HL-60 (cell line): ENCODE data around the gene HELLS.
"Not testable (repeated sequence)": the region's sequence is repeated elsewhere in the genome, so short reads cannot be mapped to it uniquely, and the experiment has no call there.

Experiments
- DNase-seq, 2 experiments: peaks; one replicate each; pipeline ENCODE4 v3.0.0-alpha.2; 2010 to 2020; ENCODE audit warnings: low read depth in 1 of 2, low spot score in 1 of 2
- H3K27ac ChIP-seq: fragments of 250-450 bp; sonication (Bioruptor Pico); replicated peaks from 2 replicates; pipeline ENCODE4 v1.5.1; 2020; ENCODE audit warnings: mild to moderate bottlenecking, moderate library complexity
- H3K27me3 ChIP-seq: fragments of 250-450 bp; sonication (Bioruptor Pico); 2 replicates; pipeline ENCODE4 v1.5.1; 2021; ENCODE audit warnings: mild to moderate bottlenecking, moderate library complexity; ENCODE audit not compliant: insufficient read depth, poor library complexity, severe bottlenecking
- H3K4me3 ChIP-seq: replicated peaks from 2 replicates; pipeline ENCODE4 v1.5.1; 2011; ENCODE audit warnings: mild to moderate bottlenecking, control low read depth, low read length; ENCODE audit not compliant: insufficient read depth
- GABPA ChIP-seq: IDR thresholded peaks from 2 replicates; pipeline ENCODE4 v1.6.1; 2012; ENCODE audit warnings: low read depth
- POLR2AphosphoS5 ChIP-seq: IDR thresholded peaks from 2 replicates; pipeline ENCODE4 v1.6.1; 2012; ENCODE audit warnings: low read depth
- SPI1 ChIP-seq: IDR thresholded peaks from 2 replicates; pipeline ENCODE4 v1.6.1; 2012; ENCODE audit warnings: low read depth, mild to moderate bottlenecking, borderline replicate concordance
- TF ChIP-seq, protein P1 (sequence below): IDR thresholded peaks from one replicate; pipeline ENCODE4 v1.5.1; 2011; ENCODE audit warnings: low read length, control low read depth, inconsistent platforms; ENCODE audit not compliant: insufficient read depth
- TF ChIP-seq, protein P2 (sequence below): IDR thresholded peaks from 2 replicates; pipeline ENCODE4 v1.6.1; 2012; ENCODE audit warnings: low read depth; ENCODE audit not compliant: insufficient replicate concordance

The HELLS gene

DNA sequence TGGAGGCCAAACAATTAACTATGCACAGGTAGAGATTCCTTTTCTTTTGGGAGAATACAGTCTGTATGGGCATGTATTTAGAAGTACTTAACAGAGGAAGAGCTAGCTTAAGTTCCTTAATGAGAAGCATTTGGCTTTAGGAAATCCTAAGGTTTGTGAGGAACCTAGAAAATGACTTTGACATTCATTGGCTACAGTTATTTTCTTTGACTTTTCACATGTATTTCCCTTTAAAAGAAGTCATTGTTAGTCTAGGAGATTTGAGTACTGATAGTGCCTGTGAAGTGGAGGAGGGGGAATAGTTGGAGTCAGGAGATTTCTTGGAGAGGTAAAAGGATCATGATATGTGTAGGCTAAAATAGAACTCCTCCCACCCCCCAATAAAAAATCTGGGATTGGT is 3.6 kb downstream of the HELLS start:
- no peak for DNase-seq
- H3K27me3 ChIP-seq, result no peaks in the 10 kb centered on the region
- H3K27ac ChIP-seq, result no peak overlapping the region
- TF ChIP-seq SPI1, result no peak
- TF ChIP-seq, protein P1, sequence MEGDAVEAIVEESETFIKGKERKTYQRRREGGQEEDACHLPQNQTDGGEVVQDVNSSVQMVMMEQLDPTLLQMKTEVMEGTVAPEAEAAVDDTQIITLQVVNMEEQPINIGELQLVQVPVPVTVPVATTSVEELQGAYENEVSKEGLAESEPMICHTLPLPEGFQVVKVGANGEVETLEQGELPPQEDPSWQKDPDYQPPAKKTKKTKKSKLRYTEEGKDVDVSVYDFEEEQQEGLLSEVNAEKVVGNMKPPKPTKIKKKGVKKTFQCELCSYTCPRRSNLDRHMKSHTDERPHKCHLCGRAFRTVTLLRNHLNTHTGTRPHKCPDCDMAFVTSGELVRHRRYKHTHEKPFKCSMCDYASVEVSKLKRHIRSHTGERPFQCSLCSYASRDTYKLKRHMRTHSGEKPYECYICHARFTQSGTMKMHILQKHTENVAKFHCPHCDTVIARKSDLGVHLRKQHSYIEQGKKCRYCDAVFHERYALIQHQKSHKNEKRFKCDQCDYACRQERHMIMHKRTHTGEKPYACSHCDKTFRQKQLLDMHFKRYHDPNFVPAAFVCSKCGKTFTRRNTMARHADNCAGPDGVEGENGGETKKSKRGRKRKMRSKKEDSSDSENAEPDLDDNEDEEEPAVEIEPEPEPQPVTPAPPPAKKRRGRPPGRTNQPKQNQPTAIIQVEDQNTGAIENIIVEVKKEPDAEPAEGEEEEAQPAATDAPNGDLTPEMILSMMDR, result no peak
- no peak for TF ChIP-seq POLR2AphosphoS5
- TF ChIP-seq GABPA, result no peak
- TF ChIP-seq, protein P2, sequence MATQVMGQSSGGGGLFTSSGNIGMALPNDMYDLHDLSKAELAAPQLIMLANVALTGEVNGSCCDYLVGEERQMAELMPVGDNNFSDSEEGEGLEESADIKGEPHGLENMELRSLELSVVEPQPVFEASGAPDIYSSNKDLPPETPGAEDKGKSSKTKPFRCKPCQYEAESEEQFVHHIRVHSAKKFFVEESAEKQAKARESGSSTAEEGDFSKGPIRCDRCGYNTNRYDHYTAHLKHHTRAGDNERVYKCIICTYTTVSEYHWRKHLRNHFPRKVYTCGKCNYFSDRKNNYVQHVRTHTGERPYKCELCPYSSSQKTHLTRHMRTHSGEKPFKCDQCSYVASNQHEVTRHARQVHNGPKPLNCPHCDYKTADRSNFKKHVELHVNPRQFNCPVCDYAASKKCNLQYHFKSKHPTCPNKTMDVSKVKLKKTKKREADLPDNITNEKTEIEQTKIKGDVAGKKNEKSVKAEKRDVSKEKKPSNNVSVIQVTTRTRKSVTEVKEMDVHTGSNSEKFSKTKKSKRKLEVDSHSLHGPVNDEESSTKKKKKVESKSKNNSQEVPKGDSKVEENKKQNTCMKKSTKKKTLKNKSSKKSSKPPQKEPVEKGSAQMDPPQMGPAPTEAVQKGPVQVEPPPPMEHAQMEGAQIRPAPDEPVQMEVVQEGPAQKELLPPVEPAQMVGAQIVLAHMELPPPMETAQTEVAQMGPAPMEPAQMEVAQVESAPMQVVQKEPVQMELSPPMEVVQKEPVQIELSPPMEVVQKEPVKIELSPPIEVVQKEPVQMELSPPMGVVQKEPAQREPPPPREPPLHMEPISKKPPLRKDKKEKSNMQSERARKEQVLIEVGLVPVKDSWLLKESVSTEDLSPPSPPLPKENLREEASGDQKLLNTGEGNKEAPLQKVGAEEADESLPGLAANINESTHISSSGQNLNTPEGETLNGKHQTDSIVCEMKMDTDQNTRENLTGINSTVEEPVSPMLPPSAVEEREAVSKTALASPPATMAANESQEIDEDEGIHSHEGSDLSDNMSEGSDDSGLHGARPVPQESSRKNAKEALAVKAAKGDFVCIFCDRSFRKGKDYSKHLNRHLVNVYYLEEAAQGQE, result no peak
- no peak overlapping the region for H3K4me3 ChIP-seq

DNA sequence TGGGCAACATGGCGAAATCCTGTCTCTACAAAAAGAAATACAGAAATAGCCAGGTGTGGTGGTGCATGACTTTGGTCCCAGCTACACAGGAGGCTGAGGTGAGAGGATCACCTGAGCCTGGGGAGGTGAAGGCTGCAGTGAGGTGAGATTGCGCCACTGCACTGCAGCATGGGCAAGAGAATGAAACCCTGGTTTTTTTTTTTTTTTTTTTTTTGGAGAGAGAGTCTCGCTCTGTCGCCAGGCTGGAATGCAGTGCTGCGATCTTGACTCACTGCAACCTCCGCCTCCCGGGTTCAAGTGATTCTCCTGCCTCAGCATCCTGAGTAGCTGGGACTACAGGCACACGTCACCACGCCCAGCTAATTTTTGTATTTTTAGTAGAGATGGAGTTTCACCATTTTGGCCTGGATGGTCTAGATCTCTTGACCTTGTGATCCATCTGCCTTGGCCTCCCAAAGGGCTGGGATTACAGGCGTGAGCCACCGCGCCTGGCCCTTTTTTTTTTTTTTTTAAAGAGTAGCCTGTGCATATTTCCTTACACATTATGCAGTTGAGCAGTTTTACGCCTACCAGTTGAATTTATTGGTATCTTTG is 22.2 kb downstream of the HELLS start:
- DNase-seq, H3K4me3 ChIP-seq, H3K27me3 ChIP-seq: not testable (repeated sequence)

DNA sequence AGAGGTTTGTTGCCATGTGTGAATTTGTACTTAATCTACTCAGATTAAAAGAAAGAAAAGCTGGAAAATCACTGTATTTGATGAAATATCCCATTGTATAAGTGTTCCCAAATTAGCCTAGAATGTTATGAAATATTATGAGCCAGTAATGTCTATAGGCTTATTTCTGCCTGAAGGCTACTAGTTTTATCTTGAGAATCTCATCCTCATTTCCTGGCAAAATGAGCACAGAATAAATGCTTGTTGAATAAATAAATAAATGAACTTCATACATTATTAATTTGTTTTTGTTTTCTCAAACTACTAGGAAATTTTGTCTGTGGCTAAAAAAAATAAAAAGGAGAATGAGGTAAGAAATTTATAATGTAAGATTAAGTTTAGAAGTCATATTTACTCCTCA is 25.5 kb downstream of the HELLS start:
- H3K4me3 ChIP-seq, result no peak overlapping the region
- TF ChIP-seq GABPA (no peak), POLR2AphosphoS5 (no peak), SPI1 (no peak)
- TF ChIP-seq, protein P2, result no peak
- TF ChIP-seq, protein P1, result no peak
- DNase-seq, result no peak
- no peak overlapping the region for H3K27ac ChIP-seq
- H3K27me3 ChIP-seq, result no peaks in the 10 kb centered on the region

More for the DNA sequence above, 22.2 kb downstream of the HELLS start:
- H3K27ac ChIP-seq, result not testable (repeated sequence)

DNA sequence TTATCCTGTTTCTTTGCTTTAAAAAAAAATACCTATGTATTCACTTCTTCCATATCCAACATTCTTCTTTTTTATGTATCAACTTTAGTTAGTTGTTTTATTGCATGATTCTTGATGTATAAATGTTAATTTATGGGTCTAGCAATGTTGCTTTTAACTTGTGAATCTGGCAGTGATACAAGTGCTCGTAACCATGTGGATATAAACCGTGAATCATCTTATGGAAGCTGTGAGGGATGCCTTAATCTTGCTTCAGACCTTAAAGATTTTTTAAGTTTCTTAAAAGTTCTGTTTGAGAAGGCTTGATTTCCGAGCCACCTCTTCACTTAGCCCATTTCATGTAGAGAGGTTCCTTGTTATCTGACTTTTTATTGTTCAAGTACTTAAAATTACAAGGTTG is 25.9 kb downstream of the HELLS start:
- no peaks in the 10 kb centered on the region for H3K27me3 ChIP-seq
- no peak overlapping the region for H3K4me3 ChIP-seq
- no peak overlapping the region for H3K27ac ChIP-seq
- no peak for DNase-seq
- TF ChIP-seq POLR2AphosphoS5 (no peak), GABPA (no peak), SPI1 (no peak)
- TF ChIP-seq, protein P2, result no peak
- TF ChIP-seq, protein P1, result no peak
